ENCODE measurements around the gene ICAM4.
A peak's percentile ranks its signal among the peaks of the same experiment; 100 is the strongest.

The ICAM4 gene

GRCh38 chr19:10268071-10268470 lies 18.7 kb upstream of the ICAM4 start:
- in situ Hi-C loops (cut with HindIII; ENCODE audit: low sequenced_read_pairs): no loop called here
- TF ChIP-seq CTCF (IDR thresholded peaks at IDR 0.05; ENCODE audit: low read depth, low read length): no peak
- H3K4me3 ChIP-seq (ENCODE audit: low read depth, low read length): no peak overlapping the region
- no peak for DNase-seq (ENCODE audit: low read depth, low spot score)

DNA sequence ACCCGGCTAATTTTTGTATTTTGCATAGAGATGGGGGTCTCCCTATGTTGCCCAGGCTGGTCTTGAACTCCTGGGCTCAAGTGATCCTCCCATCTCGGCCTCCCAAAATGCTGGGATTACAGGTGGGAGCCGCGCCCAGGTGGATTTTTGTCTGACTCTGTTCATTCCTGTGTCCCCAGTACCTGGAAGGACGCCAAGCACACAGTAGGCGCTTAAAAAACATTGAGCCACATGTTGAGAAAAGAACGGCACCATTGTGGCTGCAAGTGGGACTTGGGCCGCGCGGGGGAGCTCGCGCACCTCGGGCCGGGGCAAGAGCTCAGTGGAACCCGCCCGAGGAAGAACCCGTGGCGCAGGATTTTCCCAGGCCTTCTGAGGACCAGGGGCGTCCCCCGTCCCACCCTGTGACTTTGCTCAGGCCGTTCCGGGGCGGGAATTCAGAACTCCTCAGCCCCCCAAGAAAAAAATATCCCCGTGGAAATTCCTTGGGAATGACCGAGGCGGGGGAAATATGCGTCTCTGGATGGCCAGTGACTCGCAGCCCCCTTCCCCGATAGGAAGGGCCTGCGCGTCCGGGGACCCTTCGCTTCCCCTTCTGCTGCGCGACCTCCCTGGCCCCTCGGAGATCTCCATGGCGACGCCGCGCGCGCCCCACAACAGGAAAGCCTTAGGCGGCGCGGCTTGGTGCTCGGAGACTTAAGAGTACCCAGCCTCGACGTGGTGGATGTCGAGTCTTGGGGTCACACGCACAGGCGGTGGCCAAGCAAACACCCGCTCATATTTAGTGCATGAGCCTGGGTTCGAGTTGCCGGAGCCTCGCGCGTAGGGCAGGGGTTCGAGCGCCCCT lies 17.2 kb upstream of the ICAM4 start:
- in situ Hi-C loops (cut with HindIII; ENCODE audit: low sequenced_read_pairs): no loop called here
- peak; percentile 95 for TF ChIP-seq CTCF (IDR thresholded peaks at IDR 0.05; ENCODE audit: low read depth, low read length)
- peak overlapping the region; percentile 14 for H3K4me3 ChIP-seq (ENCODE audit: low read depth, low read length)
- peak; percentile 74 for DNase-seq (ENCODE audit: low read depth, low spot score)

DNA sequence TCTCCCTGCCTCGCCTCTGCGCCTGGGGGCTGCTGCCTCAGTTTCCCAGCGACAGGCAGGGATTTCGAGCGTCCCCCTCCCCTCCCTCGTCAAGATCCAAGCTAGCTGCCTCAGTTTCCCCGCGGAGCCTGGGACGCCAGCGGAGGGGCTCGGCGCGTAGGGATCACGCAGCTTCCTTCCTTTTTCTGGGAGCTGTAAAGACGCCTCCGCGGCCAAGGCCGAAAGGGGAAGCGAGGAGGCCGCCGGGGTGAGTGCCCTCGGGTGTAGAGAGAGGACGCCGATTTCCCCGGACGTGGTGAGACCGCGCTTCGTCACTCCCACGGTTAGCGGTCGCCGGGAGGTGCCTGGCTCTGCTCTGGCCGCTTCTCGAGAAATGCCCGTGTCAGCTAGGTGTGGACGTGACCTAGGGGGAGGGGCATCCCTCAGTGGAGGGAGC lies 16.6 kb upstream of the ICAM4 start:
- in situ Hi-C loops (cut with HindIII; ENCODE audit: low sequenced_read_pairs): no loop called here
- H3K4me3 ChIP-seq (ENCODE audit: low read depth, low read length): peak overlapping the region; percentile 21
- no peak for DNase-seq (ENCODE audit: low read depth, low spot score)

DNA sequence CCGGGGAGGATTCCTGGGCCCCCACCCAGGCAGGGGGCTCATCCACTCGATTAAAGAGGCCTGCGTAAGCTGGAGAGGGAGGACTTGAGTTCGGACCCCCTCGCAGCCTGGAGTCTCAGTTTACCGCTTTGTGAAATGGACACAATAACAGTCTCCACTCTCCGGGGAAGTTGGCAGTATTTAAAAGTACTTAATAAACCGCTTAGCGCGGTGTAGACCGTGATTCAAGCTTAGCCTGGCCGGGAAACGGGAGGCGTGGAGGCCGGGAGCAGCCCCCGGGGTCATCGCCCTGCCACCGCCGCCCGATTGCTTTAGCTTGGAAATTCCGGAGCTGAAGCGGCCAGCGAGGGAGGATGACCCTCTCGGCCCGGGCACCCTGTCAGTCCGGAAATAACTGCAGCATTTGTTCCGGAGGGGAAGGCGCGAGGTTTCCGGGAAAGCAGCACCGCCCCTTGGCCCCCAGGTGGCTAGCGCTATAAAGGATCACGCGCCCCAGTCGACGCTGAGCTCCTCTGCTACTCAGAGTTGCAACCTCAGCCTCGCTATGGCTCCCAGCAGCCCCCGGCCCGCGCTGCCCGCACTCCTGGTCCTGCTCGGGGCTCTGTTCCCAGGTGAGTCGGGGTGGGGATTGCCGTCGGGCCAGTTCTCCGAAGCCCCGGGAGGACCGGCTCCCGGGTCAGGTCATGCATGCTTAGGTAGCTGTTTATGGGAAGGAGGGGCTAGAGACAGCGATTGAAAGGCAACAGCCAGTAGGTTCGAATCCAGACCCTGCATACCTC lies 15.9 kb upstream of the ICAM4 start, which contains the start of gene ICAM1:
Gene ICAM1, plus strand, starts transcription at position 505 of the 779 bp plus-strand sequence. Its CDS starts 40 bp downstream, at position 545.
- TF ChIP-seq CTCF (IDR thresholded peaks at IDR 0.05; ENCODE audit: low read depth, low read length): no peak
- in situ Hi-C loops (cut with HindIII; ENCODE audit: low sequenced_read_pairs): no loop called here
- DNase-seq (ENCODE audit: low read depth, low spot score): peak; percentile 25
- H3K4me3 ChIP-seq (ENCODE audit: low read depth, low read length): peak within 1 kb of the TSS; percentile 21

More for the DNA sequence above, 16.6 kb upstream of the ICAM4 start:
- no peak for TF ChIP-seq CTCF (IDR thresholded peaks at IDR 0.05; ENCODE audit: low read depth, low read length)

GRCh38 chr19:10271543-10272086 lies 15.1 kb upstream of the ICAM4 start:
- in situ Hi-C loops (cut with HindIII; ENCODE audit: low sequenced_read_pairs): no loop called here

More at GRCh38 chr19:10271543-10272086, 15.1 kb upstream of the ICAM4 start:
- DNase-seq (ENCODE audit: low read depth, low spot score): no peak
- no peak overlapping the region for H3K4me3 ChIP-seq (ENCODE audit: low read depth, low read length)
- TF ChIP-seq CTCF (IDR thresholded peaks at IDR 0.05; ENCODE audit: low read depth, low read length): no peak

Measured in astrocyte of the spinal cord (primary cell).